GM12864 (cell line): ENCODE measurements around the gene IKZF1.

Experiments
- DNase-seq: peaks from one replicate; pipeline ENCODE4 v3.0.0-alpha.2; 2011; ENCODE audit warnings: low read depth
- H3K4me3 ChIP-seq: 2 replicates; pipeline ENCODE4 v1.5.1; 2011; ENCODE audit warnings: mild to moderate bottlenecking, low read depth, low read length, control low read depth
- CTCF ChIP-seq: IDR thresholded peaks from 2 replicates; pipeline ENCODE4 v1.5.1; 2011; ENCODE audit warnings: low read depth, mild to moderate bottlenecking, moderate library complexity, low read length, control low read depth, inconsistent platforms; ENCODE audit errors: missing control alignments

Gene IKZF1

DNA sequence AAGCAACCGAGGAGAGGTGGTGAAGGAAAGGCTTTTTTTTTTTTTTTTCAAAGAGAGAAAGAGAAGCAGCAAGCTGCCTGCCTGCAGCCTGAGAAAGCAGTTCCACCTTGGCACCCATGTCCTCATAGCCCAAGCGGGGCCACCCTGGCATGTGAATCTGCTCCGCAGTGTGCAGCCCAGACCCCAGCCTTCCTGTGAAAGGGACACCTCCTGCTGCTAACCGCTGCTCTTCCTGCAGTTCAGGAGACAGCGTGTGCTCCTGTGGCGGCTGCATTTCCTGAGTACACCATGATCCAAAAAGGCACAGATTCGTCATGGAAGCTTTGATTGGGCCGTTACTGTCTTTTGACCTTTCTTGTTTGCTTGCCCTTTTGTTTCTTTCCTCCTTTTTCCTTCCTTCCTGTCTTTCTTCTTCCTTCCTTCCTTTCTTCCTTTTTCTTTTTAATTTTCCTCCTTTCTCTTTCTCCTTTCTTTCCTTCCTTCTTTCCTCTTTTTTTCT, 38.1 kb downstream of the IKZF1 start:
- no peak for DNase-seq
- no peak overlapping the region for H3K4me3 ChIP-seq
- no peak for TF ChIP-seq CTCF

GRCh38 chr7:50346545-50347497, 42.3 kb downstream of the IKZF1 start:
- H3K4me3 ChIP-seq, result no peak overlapping the region
- DNase-seq, result no peak
- TF ChIP-seq CTCF, result no peak

- TF ChIP-seq CTCF, result no peak
- no peak for DNase-seq
- H3K4me3 ChIP-seq, result no peak overlapping the region
Measured at GRCh38 chr7:50347693-50348092, 43.2 kb downstream of the IKZF1 start.

GRCh38 chr7:50348469-50349162, 44.1 kb downstream of the IKZF1 start:
- no peak overlapping the region for H3K4me3 ChIP-seq
- DNase-seq, result no peak
- no peak for TF ChIP-seq CTCF

DNA sequence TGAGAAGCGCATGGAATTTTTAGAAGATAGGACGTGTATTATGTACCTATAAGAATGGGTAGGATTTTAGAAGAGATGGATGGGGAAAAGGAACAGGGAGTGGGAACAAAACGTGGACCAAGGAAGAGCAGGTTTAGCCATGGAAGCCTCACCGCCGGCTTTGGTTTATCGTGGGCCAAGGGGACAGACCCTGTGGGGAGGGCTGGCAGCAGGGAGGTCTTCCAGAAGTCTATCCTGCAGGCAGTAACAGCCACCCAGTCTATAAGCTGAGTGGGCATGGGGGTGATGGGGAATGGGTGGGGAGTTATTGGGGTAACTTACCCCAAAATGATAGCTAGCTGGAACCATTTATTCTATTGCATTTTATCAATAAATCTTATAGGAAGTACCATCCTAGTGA, 44.9 kb downstream of the IKZF1 start:
- no peak overlapping the region for H3K4me3 ChIP-seq
- DNase-seq, result no peak
- TF ChIP-seq CTCF, result no peak

- TF ChIP-seq CTCF, result no peak
- DNase-seq, result peak; percentile 74
Measured at GRCh38 chr7:50349963-50350944, 45.7 kb downstream of the IKZF1 start.

More at GRCh38 chr7:50349963-50350944, 45.7 kb downstream of the IKZF1 start:
- no peak overlapping the region for H3K4me3 ChIP-seq
